Posterior cingulate gyrus (tissue), 11 donors: ENCODE data around the gene DCUN1D2.
A peak's percentile ranks its signal among the peaks of the same experiment; 100 is the strongest.

Experiments
- DNase-seq, 10 donors: peaks; one replicate each; pipeline versions ENCODE4 v3.0.0 to v3.0.0-alpha.2; 2020 to 2021; ENCODE audit warnings: mixed read lengths in 3 of 10
- intact Hi-C: fragments of 100-400 bp; cut with DNase I; formaldehyde crosslinking; loops from one replicate; pipeline ENCODE4 v1.15.1; 2023

DCUN1D2 gene

DNA sequence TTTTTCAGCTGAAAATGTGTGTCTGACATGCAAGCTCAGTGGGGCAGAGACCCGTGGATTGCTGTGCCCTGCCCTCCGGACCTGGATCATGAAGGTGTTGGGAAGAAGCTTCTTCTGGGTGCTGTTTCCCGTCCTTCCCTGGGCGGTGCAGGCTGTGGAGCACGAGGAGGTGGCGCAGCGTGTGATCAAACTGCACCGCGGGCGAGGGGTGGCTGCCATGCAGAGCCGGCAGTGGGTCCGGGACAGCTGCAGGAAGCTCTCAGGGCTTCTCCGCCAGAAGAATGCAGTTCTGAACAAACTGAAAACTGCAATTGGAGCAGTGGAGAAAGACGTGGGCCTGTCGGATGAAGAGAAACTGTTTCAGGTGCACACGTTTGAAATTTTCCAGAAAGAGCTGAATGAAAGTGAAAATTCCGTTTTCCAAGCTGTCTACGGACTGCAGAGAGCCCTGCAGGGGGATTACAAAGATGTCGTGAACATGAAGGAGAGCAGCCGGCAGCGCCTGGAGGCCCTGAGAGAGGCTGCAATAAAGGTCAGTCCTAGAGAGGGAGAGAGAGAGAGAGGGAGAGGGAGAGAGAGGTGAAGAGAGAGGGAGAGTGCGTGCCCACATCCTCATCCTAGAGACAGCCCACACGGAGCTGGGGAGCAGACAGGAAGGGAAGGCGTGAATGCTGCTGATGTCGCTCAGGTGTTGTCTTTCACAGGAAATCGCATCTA is 5.1 kb upstream of the DCUN1D2 start:
- DNase-seq = peak in 1 of 10 donors; percentile 79
- intact Hi-C loops = loop anchor here (10.0 kb wide), 1 partner anchor 291 kb away; the partner anchor contains the start of genes CUL4A and PCID2

DNA sequence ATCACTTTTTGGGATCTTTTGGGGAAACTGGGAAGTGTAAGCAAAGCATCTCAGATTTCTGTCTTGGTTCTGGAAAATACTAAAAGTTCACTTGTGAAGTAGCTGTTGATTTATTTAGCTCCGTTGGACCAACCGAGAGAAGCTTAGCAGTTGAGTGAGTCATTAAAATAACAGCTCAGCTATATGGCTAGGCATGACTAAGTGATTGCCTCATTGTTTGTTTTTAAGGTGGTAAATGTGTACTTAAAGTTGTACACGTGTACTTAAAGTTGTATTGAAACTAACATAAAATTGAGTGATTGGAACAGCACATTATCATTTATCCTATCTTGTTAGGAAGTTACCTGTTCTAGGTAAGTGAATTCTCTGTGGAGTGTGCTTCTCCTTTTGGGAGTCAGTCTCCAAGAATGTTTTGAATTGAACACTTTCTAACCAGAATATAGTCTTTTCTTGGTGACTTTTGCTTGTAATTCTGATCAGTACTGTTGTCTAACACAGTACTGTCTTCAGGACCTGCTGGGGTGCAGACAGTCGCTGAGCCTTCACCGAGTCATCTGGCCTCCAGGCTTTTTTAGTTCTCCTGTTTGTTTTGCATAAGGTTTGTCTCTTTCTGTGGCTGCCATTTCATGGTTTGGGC is 2.9 kb upstream of the DCUN1D2 start:
- intact Hi-C loops = loop anchor here (10.0 kb wide), 1 partner anchor 289 kb away; the partner anchor contains the start of genes CUL4A and PCID2
- no peak for DNase-seq

DNA sequence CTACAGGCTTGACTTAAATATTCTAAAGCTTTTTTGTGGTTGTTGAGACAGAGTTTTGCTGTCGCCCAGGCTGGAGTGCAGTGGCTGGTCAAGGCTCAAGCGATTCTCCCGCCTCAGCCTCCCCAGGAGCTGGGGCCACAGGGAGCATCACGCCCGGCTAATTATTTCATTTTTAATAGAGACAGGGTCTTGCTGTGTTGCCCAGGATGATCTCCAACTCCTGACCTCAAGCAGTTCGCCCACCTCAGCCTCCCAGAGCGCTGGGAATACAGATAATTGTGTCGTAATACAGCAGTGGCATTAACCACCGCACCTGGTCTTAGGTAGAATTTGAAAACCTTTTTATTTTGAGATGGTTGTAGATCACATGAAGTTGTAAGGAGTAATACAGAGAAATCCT is 1.5 kb upstream of the DCUN1D2 start:
- peak in 1 of 10 donors; percentile 62 for DNase-seq
- intact Hi-C loops = loop anchor here (10.0 kb wide), 1 partner anchor 287 kb away; the partner anchor contains the start of genes CUL4A and PCID2

GRCh38 chr13:113491418-113491883 is 940 bp upstream of the DCUN1D2 start:
- intact Hi-C loops = loop anchor here (10.0 kb wide), 1 partner anchor 287 kb away; the partner anchor contains the start of genes CUL4A and PCID2

GRCh38 chr13:113489549-113490495 is 689 bp downstream of the DCUN1D2 start:
- intact Hi-C loops = loop anchor here (10.0 kb wide), 1 partner anchor 285 kb away; the partner anchor contains the start of genes CUL4A and PCID2
- DNase-seq = peak in 8 of 10 donors; percentile 35 to 91 (median 48)

More at GRCh38 chr13:113491418-113491883, 940 bp upstream of the DCUN1D2 start:
- DNase-seq = peak in 1 of 10 donors; percentile 85

GRCh38 chr13:113489171-113489548 is 1.4 kb downstream of the DCUN1D2 start:
- intact Hi-C loops = no loop called here
- DNase-seq = no peak

- intact Hi-C loops = no loop called here
These were observed 2.2 kb downstream of the DCUN1D2 start for GRCh38 chr13:113488283-113488682.

GRCh38 chr13:113486698-113487097 is 3.8 kb downstream of the DCUN1D2 start:
- no peak for DNase-seq
- intact Hi-C loops = no loop called here

More at GRCh38 chr13:113488283-113488682, 2.2 kb downstream of the DCUN1D2 start:
- DNase-seq = no peak

DNA sequence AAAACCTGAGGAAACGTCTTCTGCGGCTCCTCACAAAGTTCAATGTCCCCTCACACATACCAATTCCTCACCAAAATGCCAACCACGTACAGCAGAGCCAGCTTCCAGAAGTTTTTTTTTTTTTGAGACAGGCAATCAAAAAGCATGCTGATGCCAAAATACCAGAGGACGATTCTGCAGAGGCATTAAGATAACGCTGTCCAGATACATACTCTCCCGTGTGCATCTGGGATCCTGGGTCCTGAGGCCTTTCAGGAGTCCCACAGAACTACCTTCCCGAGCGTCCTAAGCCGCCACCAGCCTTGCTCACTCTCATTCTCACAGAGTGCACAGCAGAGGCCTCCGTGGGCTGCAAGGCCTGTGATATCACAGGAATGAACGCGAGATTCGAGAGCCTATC is 5.0 kb downstream of the DCUN1D2 start:
- no peak for DNase-seq
- intact Hi-C loops = no loop called here

GRCh38 chr13:113483504-113484293 is 6.8 kb downstream of the DCUN1D2 start:
- intact Hi-C loops = no loop called here
- DNase-seq = peak in 2 of 10 donors; percentile 48 to 91

DNA sequence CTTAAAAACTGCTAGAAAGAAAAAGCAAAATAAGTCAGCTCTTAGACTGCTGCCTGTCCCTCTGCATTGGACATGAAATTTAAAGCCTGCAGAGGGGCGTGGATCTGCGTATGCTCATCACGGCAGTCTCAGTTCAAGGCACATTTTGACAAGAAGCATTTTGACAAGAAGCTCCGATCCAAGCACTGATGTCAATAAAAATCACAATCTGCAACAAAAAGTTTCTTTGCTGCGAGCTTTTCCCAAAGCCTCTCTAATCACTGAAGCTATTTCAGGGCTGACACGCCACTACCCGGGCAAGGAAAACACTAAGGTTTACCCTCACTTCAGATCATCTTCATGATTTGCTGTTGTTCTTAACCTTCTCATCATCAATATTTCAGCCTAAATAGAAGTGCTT is 7.4 kb downstream of the DCUN1D2 start:
- intact Hi-C loops = no loop called here
- DNase-seq = no peak

DNA sequence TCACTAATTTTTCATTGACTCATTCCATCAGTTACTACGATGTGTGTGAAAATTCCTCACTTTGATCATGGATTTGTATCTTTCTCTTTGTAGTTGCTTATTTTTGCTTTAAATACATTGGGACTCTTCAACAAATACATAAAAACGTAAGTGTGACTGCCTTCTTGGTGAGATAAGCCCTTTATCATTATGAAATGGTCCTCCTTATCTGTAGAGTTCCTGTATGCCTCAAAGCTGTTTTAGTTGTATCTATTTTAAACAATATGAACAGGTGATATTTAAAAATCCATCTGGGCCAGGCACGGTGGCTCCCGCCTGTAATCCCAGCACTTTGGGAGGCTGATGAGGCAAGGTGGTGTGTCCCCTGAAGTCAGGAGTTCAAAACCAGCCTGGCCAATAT is 11.3 kb downstream of the DCUN1D2 start:
- intact Hi-C loops = no loop called here
- DNase-seq = no peak

- no peak for DNase-seq
These were observed 12.8 kb downstream of the DCUN1D2 start for GRCh38 chr13:113477724-113478123.

GRCh38 chr13:113476811-113477210 is 13.7 kb downstream of the DCUN1D2 start:
- DNase-seq = no peak
- intact Hi-C loops = no loop called here

More at GRCh38 chr13:113477724-113478123, 12.8 kb downstream of the DCUN1D2 start:
- intact Hi-C loops = no loop called here

DNA sequence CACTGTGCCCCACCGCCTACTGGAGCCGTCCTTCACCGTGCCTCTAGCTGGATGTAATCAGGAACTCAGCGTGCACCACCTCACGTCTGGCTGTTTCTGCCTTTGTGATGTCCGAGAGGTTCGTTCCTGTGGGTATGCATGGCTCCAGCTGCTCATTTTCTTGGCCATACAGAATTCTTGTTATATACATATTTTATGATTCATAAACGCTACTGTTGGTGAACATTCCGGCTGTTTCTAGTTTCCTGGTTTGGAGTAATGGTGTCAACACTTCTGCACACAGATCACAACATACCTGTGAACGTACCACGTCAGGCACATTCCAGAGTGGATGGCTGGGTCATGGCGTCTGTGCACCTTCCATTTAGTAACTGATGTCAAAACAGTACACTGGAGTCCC is 14.6 kb downstream of the DCUN1D2 start:
- intact Hi-C loops = no loop called here

GRCh38 chr13:113475280-113475679 is 15.2 kb downstream of the DCUN1D2 start:
- intact Hi-C loops = no loop called here
- DNase-seq = peak in 1 of 10 donors; percentile 34

More for the DNA sequence above, 14.6 kb downstream of the DCUN1D2 start:
- DNase-seq = peak in 1 of 10 donors; percentile 19

GRCh38 chr13:113474179-113474578 is 16.3 kb downstream of the DCUN1D2 start:
- peak in 1 of 10 donors; percentile 58 for DNase-seq
- intact Hi-C loops = no loop called here

DNA sequence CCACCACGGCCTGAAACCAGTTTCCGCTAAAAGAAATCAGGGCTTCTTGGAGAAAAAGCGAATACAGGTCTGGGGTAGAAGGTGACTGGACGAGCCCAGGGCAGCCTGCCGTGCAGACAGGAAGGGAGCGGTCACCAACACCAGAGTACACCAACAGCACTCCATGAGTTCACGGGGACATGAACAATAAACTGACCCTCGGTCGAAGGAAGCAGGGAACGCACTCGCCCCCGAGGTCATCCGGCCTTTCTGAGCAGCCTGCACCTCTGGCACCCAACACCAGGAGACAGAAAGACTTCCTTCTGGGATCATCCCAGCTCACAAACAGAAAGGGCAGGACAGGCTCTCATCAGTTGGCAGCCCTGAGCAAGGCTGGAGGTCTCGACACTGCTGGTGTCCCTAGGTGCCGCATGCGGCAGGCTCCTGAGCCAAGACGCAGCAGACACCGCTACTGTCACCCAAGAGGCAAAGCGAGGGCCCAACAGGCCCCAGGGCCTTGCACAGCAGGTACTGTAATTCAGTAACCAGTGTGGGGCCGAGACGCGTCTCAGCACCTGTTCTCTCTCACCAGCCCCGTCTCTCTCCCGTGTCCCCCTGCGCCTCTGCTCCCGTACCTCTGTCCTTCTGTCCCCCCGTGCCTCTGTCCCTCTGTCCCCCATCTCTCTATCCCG is 18.0 kb downstream of the DCUN1D2 start:
- intact Hi-C loops = no loop called here
- peak in 1 of 10 donors; percentile 82 for DNase-seq

- no peak for DNase-seq
These were observed 18.7 kb downstream of the DCUN1D2 start for GRCh38 chr13:113471844-113472243.

More at GRCh38 chr13:113471844-113472243, 18.7 kb downstream of the DCUN1D2 start:
- intact Hi-C loops = no loop called here
